GM19455 (cell line): ENCODE results near the gene PIP4K2A.

Source experiments
- ATAC-seq: cut with Tn5 transposase; IDR thresholded peaks from one replicate; pipeline ENCODE4 v1.9.1; 2021; ENCODE audit not compliant: unreplicated experiment

The PIP4K2A gene

GRCh38 chr10:22604344-22605126, 109.8 kb downstream of the PIP4K2A start:
- ATAC-seq, result no peak

- ATAC-seq, result no peak
These were observed 110.8 kb downstream of the PIP4K2A start for GRCh38 chr10:22603581-22603980.

GRCh38 chr10:22601618-22602017, 112.8 kb downstream of the PIP4K2A start:
- ATAC-seq, result no peak

GRCh38 chr10:22599636-22600228, 114.6 kb downstream of the PIP4K2A start:
- no peak for ATAC-seq

GRCh38 chr10:22599048-22599561, 115.3 kb downstream of the PIP4K2A start:
- no peak for ATAC-seq

GRCh38 chr10:22598478-22598877, 115.9 kb downstream of the PIP4K2A start:
- ATAC-seq, result no peak

GRCh38 chr10:22597138-22597537, 117.2 kb downstream of the PIP4K2A start:
- no peak for ATAC-seq

- no peak for ATAC-seq
These were observed 120.7 kb downstream of the PIP4K2A start for GRCh38 chr10:22593636-22594198.

GRCh38 chr10:22593026-22593425, 121.4 kb downstream of the PIP4K2A start:
- no peak for ATAC-seq

GRCh38 chr10:22589851-22590514, 124.4 kb downstream of the PIP4K2A start:
- no peak for ATAC-seq

GRCh38 chr10:22588462-22588861, 125.9 kb downstream of the PIP4K2A start:
- no peak for ATAC-seq

GRCh38 chr10:22583683-22584082, 130.7 kb downstream of the PIP4K2A start:
- ATAC-seq, result no peak

GRCh38 chr10:22581461-22581860, 132.9 kb downstream of the PIP4K2A start:
- no peak for ATAC-seq

- ATAC-seq, result no peak
These were observed 133.7 kb downstream of the PIP4K2A start for GRCh38 chr10:22580711-22581110.

GRCh38 chr10:22579826-22580225, 134.6 kb downstream of the PIP4K2A start:
- ATAC-seq, result no peak

GRCh38 chr10:22573820-22574569, 140.4 kb downstream of the PIP4K2A start:
- no peak for ATAC-seq

- no peak for ATAC-seq
These were observed 143.5 kb downstream of the PIP4K2A start for GRCh38 chr10:22570733-22571430.

GRCh38 chr10:22570234-22570633, 144.1 kb downstream of the PIP4K2A start:
- ATAC-seq, result no peak

- ATAC-seq, result no peak
These were observed 145.4 kb downstream of the PIP4K2A start for GRCh38 chr10:22568928-22569327.

- no peak for ATAC-seq
These were observed 150.3 kb downstream of the PIP4K2A start for GRCh38 chr10:22564060-22564459.
